OCI-LY1 (cell line): ENCODE results near the gene DDX46.

ENCODE experiments used
- H2AFZ ChIP-seq: fragments of 200-600 bp; sonication (generic), shearing (Covaris generic); 2 replicates; pipeline ENCODE4 v1.6.0; 2014; ENCODE audit warnings: antibody characterized with exemption, mild to moderate bottlenecking, low read length
- H3F3A ChIP-seq: fragments of 200-600 bp; sonication (generic), shearing (Covaris generic); 2 replicates; pipeline ENCODE4 v1.6.0; 2014; ENCODE audit warnings: mild to moderate bottlenecking, antibody characterized with exemption, low read length, moderate library complexity; ENCODE audit not compliant: insufficient read depth
- H3K27ac ChIP-seq: fragments of 200-600 bp; sonication (generic); 2 replicates; pipeline ENCODE4 v1.5.1; 2014; ENCODE audit warnings: low read length, mixed run types, mild to moderate bottlenecking, low read depth; ENCODE audit not compliant: poor library complexity, severe bottlenecking
- H3K27me3 ChIP-seq: fragments of 200-600 bp; sonication (generic); 2 replicates; pipeline ENCODE4 v1.6.0; 2014; ENCODE audit warnings: antibody characterized with exemption, mild to moderate bottlenecking, low read length, moderate library complexity; ENCODE audit not compliant: insufficient read depth
- H3K36me3 ChIP-seq: fragments of 200-600 bp; sonication (generic); 2 replicates; pipeline ENCODE4 v1.6.1; 2014; ENCODE audit warnings: mild to moderate bottlenecking, antibody characterized with exemption, low read length, moderate library complexity, mixed read lengths; ENCODE audit not compliant: insufficient read depth
- H3K4me1 ChIP-seq: fragments of 200-600 bp; sonication (generic); 2 replicates; pipeline ENCODE4 v1.5.1; 2014; ENCODE audit warnings: mild to moderate bottlenecking, low read length, moderate library complexity; ENCODE audit not compliant: insufficient read depth, severe bottlenecking
- H3K4me2 ChIP-seq: fragments of 200-600 bp; sonication (generic), shearing (Covaris generic); 2 replicates; pipeline ENCODE4 v1.6.1; 2014; ENCODE audit warnings: low read length
- H3K4me3 ChIP-seq: fragments of 200-600 bp; sonication (generic); 2 replicates; pipeline ENCODE4 v1.5.1; 2014; ENCODE audit warnings: low read length, low read depth, mild to moderate bottlenecking, mixed read lengths; ENCODE audit not compliant: poor library complexity, severe bottlenecking
- H3K79me2 ChIP-seq: fragments of 200-600 bp; shearing (Covaris generic); 2 replicates; pipeline ENCODE4 v1.6.1; 2016; ENCODE audit warnings: mixed run types, low read length, mixed read lengths; ENCODE audit not compliant: insufficient read depth
- H3K9ac ChIP-seq: fragments of 200-600 bp; sonication (generic), shearing (Covaris generic); 2 replicates; pipeline ENCODE4 v1.6.1; 2014; ENCODE audit warnings: mild to moderate bottlenecking, low read length, mixed read lengths
- H3K9me2 ChIP-seq: fragments of 200-600 bp; sonication (generic), shearing (Covaris generic); 2 replicates; pipeline ENCODE4 v1.6.1; 2014; ENCODE audit warnings: low read depth, mild to moderate bottlenecking, low read length, mixed read lengths
- H3K9me3 ChIP-seq: fragments of 200-600 bp; shearing (Covaris generic); 2 replicates; pipeline ENCODE4 v1.6.1; 2014; ENCODE audit warnings: low read length, mixed read lengths
- H4K20me1 ChIP-seq: fragments of 200-600 bp; sonication (generic), shearing (Covaris generic); 2 replicates; pipeline ENCODE4 v1.6.0; 2016; ENCODE audit warnings: mild to moderate bottlenecking, low read length; ENCODE audit not compliant: insufficient read depth
- CTCF ChIP-seq: fragments of 200-600 bp; sonication (generic), shearing (Covaris generic); IDR thresholded peaks from 2 replicates; pipeline ENCODE4 v1.5.1; 2017; ENCODE audit warnings: mild to moderate bottlenecking, antibody characterized with exemption, low read length, moderate library complexity, mixed read lengths
- EZH2 ChIP-seq: fragments of 200-600 bp; sonication (generic), shearing (Covaris generic); IDR thresholded peaks from 2 replicates; pipeline ENCODE4 v1.8.0; 2017; ENCODE audit warnings: borderline replicate concordance, mixed run types, mild to moderate bottlenecking, antibody characterized with exemption, low read length, moderate library complexity, mixed read lengths

Gene DDX46

GRCh38 chr5:134736173-134736812, 22.3 kb upstream of the DDX46 start:
- H2AFZ ChIP-seq: peak overlapping the region; percentile 90; the same call in 1 of the 2 replicates
- no peak overlapping the region for H3K9ac ChIP-seq
- TF ChIP-seq CTCF (no peak), EZH2 (no peak)
- no peaks in the 10 kb centered on the region for H3K27me3 ChIP-seq
- H3K9me2 ChIP-seq: no peaks in the 10 kb centered on the region
- H4K20me1 ChIP-seq: no peaks in the 10 kb centered on the region
- H3K79me2 ChIP-seq: peaks cover 18% of the 10 kb centered on the region
- peaks cover 44% of the 10 kb centered on the region for H3K4me1 ChIP-seq
- H3K4me3 ChIP-seq: no peak overlapping the region
- H3F3A ChIP-seq: peaks cover 11% of the 10 kb centered on the region; the same call in 1 of the 2 replicates
- no peak overlapping the region for H3K4me2 ChIP-seq
- no peaks in the 10 kb centered on the region for H3K9me3 ChIP-seq
- peak overlapping the region; percentile 6 for H3K27ac ChIP-seq
- peaks cover 6% of the 10 kb centered on the region; the same call in 1 of the 2 replicates for H3K36me3 ChIP-seq

GRCh38 chr5:134738133-134738962, 20.2 kb upstream of the DDX46 start, which contains the start of gene CAMLG:
Gene CAMLG (plus strand): TSS chr5:134738548. CDS start chr5:134738621, 73 bp downstream.
- H4K20me1 ChIP-seq: no peaks in the 10 kb centered on the region
- peak within 1 kb of the TSS; percentile 89 for H3K4me2 ChIP-seq
- no peak for TF ChIP-seq EZH2
- peak; percentile 77 for TF ChIP-seq CTCF
- peak within 1 kb of the TSS; percentile 25 for H2AFZ ChIP-seq
- H3F3A ChIP-seq: peaks cover 11% of the 10 kb centered on the region; the same call in 1 of the 2 replicates
- H3K79me2 ChIP-seq: peaks cover 18% of the 10 kb centered on the region
- H3K36me3 ChIP-seq: peaks cover 13% of the 10 kb centered on the region; the same call in 1 of the 2 replicates
- H3K27ac ChIP-seq: peak within 1 kb of the TSS; percentile 44
- peak within 1 kb of the TSS; percentile 79 for H3K9ac ChIP-seq
- H3K4me3 ChIP-seq: peak within 1 kb of the TSS; percentile 79
- no peaks in the 10 kb centered on the region for H3K27me3 ChIP-seq
- no peaks in the 10 kb centered on the region for H3K9me2 ChIP-seq
- peaks cover 41% of the 10 kb centered on the region for H3K4me1 ChIP-seq
- H3K9me3 ChIP-seq: no peaks in the 10 kb centered on the region

GRCh38 chr5:134738963-134739661, 19.5 kb upstream of the DDX46 start:
- Histone ChIP-seq H3F3A (peaks cover 11% of the 10 kb centered on the region; the same call in 1 of the 2 replicates), H3K4me2 (peak overlapping the region; percentile 89), H3K9ac (peak overlapping the region; percentile 79), H3K9me3 (no peaks in the 10 kb centered on the region), H3K79me2 (peaks cover 18% of the 10 kb centered on the region), H3K36me3 (peaks cover 13% of the 10 kb centered on the region; the same call in 1 of the 2 replicates), H4K20me1 (no peaks in the 10 kb centered on the region), H3K4me1 (peaks cover 41% of the 10 kb centered on the region), H3K9me2 (no peaks in the 10 kb centered on the region), H2AFZ (no peak overlapping the region), H3K27ac (peak overlapping the region; percentile 44), H3K27me3 (no peaks in the 10 kb centered on the region), H3K4me3 (peak overlapping the region; percentile 79)
- TF ChIP-seq EZH2 (no peak), CTCF (peak; percentile 55)
